Measurements from ENCODE around the gene TUBGCP6.

DNA sequence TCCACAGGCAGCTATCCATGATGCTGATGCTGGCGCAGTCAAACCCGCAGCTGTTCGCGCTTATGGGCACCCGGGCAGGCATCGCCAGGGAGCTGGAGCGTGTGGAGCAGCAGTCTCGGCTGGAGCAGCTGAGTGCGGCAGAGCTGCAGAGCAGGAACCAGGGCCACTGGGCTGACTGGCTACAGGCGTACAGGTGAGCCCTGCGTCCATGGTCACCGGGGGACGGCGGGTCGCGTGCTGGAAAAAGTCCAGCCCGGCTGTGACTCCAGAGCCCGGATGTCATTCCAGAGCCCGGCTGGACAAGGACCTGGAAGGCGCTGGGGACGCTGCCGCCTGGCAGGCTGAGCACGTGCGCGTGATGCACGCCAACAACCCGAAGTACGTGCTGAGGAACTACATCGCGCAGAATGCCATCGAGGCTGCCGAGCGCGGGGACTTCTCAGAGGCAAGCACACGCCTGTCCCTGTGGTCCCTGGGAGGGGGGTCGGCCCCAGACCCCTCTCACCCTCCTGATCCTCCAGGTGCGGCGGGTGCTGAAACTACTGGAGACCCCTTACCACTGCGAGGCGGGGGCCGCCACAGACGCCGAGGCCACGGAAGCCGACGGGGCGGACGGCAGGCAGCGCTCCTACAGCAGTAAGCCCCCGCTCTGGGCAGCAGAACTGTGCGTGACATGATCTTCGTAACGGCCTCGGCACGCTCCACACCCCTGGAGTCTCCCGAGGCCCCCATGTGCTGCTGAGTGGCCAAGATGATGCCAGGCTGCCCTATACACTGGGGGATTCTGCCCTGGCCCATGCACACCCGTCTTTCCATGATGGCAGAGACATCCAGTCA lies 27.9 kb downstream of the TUBGCP6 start:
- TF ChIP-seq, protein P1, sequence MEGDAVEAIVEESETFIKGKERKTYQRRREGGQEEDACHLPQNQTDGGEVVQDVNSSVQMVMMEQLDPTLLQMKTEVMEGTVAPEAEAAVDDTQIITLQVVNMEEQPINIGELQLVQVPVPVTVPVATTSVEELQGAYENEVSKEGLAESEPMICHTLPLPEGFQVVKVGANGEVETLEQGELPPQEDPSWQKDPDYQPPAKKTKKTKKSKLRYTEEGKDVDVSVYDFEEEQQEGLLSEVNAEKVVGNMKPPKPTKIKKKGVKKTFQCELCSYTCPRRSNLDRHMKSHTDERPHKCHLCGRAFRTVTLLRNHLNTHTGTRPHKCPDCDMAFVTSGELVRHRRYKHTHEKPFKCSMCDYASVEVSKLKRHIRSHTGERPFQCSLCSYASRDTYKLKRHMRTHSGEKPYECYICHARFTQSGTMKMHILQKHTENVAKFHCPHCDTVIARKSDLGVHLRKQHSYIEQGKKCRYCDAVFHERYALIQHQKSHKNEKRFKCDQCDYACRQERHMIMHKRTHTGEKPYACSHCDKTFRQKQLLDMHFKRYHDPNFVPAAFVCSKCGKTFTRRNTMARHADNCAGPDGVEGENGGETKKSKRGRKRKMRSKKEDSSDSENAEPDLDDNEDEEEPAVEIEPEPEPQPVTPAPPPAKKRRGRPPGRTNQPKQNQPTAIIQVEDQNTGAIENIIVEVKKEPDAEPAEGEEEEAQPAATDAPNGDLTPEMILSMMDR (IDR thresholded peaks at IDR 0.05; ENCODE audit: extremely low read depth in 1 of 2, insufficient read depth in 1 of 2, low read depth in 1 of 2, low read length in 2 of 2), result no peak
- TF ChIP-seq POLR2A (IDR thresholded peaks at IDR 0.05; ENCODE audit: low read depth, low read length) (no peak), POLR2AphosphoS5 (IDR thresholded peaks at IDR 0.05; ENCODE audit: insufficient read depth, low read depth, low read length) (no peak), MYC (IDR thresholded peaks at IDR 0.05; ENCODE audit: low read depth, low read length) (no peak), EZH2 (IDR thresholded peaks at IDR 0.05; ENCODE audit: borderline replicate concordance, low read depth, low read length, severe bottlenecking) (no peak), GATA2 (IDR thresholded peaks at IDR 0.05; ENCODE audit: insufficient read depth, insufficient read length, low read depth, low read length) (no peak), FOS (IDR thresholded peaks at IDR 0.05; ENCODE audit: borderline replicate concordance, insufficient read depth, low read length) (no peak), JUN (IDR thresholded peaks at IDR 0.05; ENCODE audit: borderline replicate concordance, insufficient read depth, insufficient read length, low read depth) (no peak)
- TF ChIP-seq, protein P2, sequence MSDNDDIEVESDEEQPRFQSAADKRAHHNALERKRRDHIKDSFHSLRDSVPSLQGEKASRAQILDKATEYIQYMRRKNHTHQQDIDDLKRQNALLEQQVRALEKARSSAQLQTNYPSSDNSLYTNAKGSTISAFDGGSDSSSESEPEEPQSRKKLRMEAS (IDR thresholded peaks at IDR 0.05; ENCODE audit: insufficient read depth, insufficient read length), result no peak

All from endothelial cell of umbilical vein (primary cell).